ENCODE data around the gene RCAN3.

DNA sequence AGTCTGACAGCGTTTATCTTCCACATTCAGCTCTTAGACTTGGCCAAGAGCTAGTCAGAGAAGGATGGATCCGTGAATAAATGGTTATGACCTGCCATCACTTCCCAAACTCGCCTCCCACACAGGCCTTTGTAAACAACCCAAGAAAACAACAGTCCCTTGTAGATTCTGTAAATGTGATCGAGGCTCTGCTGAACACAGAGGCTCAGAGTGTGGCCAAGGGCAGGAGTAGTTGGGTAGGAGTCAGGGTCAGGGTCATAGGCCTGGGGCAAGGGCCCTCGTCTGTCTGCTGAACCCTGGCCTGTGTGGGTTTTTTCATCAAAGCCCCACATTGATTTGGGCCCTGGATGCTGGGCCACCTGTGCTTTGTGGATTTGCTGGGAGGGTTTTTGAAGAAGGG is 85.9 kb downstream of the RCAN3 start:
- no peak for TF ChIP-seq CTCF (IDR thresholded peaks at IDR 0.05)
- no peak for TF ChIP-seq POLR2AphosphoS5 (IDR thresholded peaks at IDR 0.05; ENCODE audit: low read depth, low read length)
- TF ChIP-seq SIN3A (IDR thresholded peaks at IDR 0.05; ENCODE audit: borderline replicate concordance, insufficient read depth, low read depth, low read length) = no peak
- TF ChIP-seq, protein P1, sequence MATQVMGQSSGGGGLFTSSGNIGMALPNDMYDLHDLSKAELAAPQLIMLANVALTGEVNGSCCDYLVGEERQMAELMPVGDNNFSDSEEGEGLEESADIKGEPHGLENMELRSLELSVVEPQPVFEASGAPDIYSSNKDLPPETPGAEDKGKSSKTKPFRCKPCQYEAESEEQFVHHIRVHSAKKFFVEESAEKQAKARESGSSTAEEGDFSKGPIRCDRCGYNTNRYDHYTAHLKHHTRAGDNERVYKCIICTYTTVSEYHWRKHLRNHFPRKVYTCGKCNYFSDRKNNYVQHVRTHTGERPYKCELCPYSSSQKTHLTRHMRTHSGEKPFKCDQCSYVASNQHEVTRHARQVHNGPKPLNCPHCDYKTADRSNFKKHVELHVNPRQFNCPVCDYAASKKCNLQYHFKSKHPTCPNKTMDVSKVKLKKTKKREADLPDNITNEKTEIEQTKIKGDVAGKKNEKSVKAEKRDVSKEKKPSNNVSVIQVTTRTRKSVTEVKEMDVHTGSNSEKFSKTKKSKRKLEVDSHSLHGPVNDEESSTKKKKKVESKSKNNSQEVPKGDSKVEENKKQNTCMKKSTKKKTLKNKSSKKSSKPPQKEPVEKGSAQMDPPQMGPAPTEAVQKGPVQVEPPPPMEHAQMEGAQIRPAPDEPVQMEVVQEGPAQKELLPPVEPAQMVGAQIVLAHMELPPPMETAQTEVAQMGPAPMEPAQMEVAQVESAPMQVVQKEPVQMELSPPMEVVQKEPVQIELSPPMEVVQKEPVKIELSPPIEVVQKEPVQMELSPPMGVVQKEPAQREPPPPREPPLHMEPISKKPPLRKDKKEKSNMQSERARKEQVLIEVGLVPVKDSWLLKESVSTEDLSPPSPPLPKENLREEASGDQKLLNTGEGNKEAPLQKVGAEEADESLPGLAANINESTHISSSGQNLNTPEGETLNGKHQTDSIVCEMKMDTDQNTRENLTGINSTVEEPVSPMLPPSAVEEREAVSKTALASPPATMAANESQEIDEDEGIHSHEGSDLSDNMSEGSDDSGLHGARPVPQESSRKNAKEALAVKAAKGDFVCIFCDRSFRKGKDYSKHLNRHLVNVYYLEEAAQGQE (IDR thresholded peaks at IDR 0.05; ENCODE audit: insufficient read depth in 1 of 2, low read depth in 2 of 2, low read length in 1 of 2) = no peak
